GM13977 (cell line): ENCODE results near the gene BTG4.

Source experiments
- DNase-seq: peaks from one replicate; pipeline ENCODE4 v3.0.0; 2012; ENCODE audit warnings: low spot score
- in situ Hi-C: fragments of 300-500 bp; cut with MboI; formaldehyde crosslinking; loops from one replicate; pipeline ENCODE4 v1.12.0; 2022; ENCODE audit warnings: low sequenced_read_pairs, low pct_unique_long_range_greater_than_20kb, mixed read lengths, inconsistent platforms; ENCODE audit not compliant: unreplicated experiment
- TF ChIP-seq, protein P1 (sequence below): IDR thresholded peaks from 2 replicates; pipeline ENCODE4 v1.5.1; 2012; ENCODE audit warnings: mild to moderate bottlenecking, control low read depth; ENCODE audit not compliant: insufficient read depth; ENCODE audit errors: extremely low read depth, missing control alignments

Gene BTG4

DNA sequence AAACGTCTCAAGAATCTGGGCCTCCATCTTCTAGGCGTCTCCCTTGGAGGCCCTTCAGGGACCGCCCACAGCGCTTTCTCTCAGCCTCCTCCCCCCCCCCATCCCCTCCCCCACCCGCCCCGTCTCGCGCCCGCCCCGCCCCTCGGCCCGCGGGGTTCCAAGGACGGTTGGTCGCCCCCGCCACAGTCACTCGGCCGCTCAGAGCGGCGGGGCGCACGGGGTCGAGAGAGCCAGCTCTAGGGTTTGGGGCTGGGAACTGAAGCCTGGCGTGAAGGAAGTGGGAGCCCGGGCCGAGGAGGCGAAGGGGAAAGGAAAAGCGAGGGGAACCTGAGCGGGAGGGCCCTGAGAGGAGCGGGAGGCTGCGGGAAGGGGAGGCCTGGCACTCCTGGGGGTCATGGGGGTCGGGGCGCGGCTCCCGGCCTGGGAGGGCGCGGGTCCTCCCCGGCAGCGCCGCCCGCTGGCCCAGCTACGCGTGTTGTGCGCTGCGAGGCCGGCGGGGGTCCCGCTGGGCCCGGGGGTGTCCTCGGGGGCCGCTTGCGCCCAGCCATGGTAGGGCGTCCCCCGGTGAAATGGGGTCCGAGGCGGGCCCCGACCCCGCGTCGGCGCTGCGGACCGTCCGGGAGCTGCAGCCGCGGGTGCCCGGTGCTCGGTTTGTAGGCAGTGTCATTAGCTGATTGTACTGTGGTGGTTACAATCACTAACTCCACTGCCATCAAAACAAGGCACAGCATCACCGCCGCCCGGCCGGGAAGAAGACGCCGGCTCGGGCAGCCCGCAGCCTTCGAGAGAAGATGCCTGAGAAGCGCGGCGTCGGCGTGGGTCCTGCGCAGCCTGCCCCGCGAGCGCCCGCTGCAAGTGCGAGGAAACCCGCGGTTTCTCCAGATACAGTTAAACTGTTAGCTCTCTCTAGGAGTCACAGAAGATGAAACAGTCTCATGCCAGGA, at the start of gene BTG4:
Gene BTG4, minus strand, starts transcription at position 91 of the 944 bp plus-strand sequence. CDS start 13,610 bp downstream, outside the sequence.
- DNase-seq, result peak; percentile 54
- TF ChIP-seq, protein P1, sequence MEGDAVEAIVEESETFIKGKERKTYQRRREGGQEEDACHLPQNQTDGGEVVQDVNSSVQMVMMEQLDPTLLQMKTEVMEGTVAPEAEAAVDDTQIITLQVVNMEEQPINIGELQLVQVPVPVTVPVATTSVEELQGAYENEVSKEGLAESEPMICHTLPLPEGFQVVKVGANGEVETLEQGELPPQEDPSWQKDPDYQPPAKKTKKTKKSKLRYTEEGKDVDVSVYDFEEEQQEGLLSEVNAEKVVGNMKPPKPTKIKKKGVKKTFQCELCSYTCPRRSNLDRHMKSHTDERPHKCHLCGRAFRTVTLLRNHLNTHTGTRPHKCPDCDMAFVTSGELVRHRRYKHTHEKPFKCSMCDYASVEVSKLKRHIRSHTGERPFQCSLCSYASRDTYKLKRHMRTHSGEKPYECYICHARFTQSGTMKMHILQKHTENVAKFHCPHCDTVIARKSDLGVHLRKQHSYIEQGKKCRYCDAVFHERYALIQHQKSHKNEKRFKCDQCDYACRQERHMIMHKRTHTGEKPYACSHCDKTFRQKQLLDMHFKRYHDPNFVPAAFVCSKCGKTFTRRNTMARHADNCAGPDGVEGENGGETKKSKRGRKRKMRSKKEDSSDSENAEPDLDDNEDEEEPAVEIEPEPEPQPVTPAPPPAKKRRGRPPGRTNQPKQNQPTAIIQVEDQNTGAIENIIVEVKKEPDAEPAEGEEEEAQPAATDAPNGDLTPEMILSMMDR, result no peak
- in situ Hi-C loops, result no loop called here

DNA sequence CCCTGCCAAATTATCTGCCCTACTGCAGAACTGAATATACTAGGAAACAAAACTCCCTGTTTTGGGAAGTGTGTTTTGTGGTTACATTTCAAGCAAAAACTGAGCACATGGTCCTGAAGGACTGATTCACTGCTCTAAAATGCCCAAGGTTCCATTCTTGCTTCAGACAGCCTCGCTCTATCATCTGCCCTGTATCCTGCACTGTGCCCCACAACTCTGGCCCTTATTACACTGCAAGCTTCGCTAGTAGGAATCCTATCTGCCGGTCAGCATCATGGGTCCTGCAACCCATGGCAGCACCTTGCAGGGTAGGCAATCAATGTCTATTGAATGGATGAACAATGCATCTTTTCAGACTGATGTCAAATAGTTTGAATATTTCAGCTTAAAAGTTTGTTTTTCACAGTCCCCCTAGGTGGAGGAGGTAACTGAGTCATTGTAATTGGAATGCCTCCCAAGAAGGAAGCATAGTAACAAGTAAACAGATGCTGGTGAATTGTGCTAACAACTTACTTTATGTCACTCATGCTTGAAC, 49.7 kb upstream of the BTG4 start:
- in situ Hi-C loops, result no loop called here
- TF ChIP-seq, protein P1, result no peak
- DNase-seq, result no peak

DNA sequence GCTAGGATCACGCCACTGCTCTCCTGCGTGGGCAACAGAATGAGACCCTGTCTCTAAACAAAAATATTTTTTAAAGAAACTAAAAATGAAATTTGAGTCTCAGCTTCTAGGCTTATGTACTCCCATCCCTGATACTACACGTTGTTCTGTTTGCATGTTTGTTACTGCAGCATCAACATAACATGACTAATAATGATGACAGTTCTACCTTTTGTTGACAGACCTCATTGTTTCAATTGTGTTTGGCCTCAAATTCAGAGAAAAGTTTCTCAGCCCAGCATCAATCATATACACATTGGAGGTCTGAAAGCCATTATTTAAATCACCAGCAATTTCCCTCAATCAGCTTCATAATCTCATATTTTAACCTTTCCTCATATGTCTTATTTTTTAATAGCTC, 49.1 kb upstream of the BTG4 start:
- TF ChIP-seq, protein P1, result no peak
- DNase-seq, result no peak
- in situ Hi-C loops, result no loop called here

DNA sequence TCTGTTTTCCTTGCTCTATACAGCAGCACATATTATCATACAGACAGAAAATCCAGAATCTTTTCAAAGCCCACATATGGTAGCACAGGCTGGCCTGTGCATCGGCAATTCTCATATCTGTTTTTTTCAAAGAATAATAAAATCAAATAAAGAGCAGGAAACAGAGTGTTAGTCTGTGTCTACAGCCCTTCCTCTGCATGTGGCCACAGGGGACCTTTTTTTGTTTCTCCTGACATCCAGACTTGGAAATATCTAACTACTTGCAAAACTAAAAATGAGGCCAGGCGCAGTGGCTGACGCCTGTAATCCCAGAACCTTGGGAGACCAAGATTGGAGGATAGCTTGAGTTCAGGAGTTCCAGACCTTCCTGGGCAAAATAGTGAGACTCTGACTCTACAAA, 48.6 kb upstream of the BTG4 start:
- no peak for DNase-seq
- in situ Hi-C loops, result no loop called here
- TF ChIP-seq, protein P1, result no peak

DNA sequence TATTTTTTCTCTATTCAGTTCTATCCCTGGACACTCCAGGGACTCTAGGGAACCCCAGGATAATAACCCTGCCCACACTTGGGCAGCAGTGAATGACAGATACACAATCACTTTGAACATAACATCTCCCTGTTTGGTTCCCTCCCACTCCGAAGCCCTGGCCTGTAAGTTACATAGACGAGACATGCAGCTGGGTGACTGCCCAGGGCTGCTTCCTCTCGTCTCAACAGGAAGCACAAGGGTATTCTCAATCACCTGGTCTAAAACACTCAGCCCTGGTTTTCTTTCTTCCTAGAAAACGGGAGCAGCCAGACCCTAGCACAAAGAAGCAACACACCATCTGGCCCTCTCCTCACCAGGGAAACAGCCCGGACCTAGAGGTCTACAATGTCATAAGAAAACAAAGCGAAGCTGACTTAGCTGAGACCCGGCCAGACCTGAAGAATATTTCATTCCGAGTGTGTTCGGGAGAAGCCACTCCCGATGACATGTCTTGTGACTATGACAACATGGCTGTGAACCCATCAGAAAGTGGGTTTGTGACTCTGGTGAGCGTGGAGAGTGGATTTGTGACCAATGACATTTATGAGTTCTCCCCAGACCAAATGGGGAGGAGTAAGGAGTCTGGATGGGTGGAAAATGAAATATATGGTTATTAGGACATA, 47.7 kb upstream of the BTG4 start:
- in situ Hi-C loops, result no loop called here
- TF ChIP-seq, protein P1, result no peak
- no peak for DNase-seq

DNA sequence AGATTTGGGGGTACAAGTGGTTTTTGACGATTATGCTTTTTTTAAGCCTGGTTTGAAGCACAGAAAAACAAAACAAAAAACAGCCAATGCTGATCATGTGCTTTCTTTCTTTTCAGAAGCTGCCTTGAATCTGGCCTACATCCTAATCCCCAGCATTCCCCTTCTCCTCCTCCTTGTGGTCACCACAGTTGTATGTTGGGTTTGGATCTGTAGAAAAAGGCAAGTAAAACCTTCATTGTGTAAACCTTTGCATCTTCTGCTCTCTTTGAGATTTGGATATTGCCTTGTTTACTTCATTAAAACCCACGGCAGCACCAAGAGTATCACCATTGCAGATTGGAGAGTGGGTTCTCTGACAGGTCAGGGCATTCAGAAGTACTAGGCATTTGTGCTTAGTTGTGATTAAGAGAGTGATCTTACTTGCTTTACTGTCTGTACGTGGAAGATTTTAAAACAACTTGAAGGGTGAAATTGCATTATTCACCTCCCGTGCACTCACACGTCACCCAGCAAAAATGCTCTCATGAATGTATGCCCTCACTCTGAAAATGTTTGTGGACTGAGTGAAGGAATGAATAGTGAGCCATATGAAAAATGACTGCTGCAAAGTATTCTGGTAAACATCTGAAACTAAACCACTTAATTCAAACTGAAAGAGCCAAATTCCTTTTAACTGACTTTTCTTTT, 45.4 kb upstream of the BTG4 start:
- in situ Hi-C loops, result no loop called here
- TF ChIP-seq, protein P1, result no peak
- DNase-seq, result no peak
